Activated naive CD8-positive, alpha-beta T cell treated with anti-CD3 and anti-CD28 coated beads for 36 hours (primary cell): Measurements from ENCODE around the gene ATP11B. TPM values are rescaled to one million over a fixed set of nuclear protein-coding genes. Genes with fewer than 3 reads are reported as not detected.
"Not testable (repeated sequence)": the region's sequence is repeated elsewhere in the genome, so short reads cannot be mapped to it uniquely, and the experiment has no call there.

Experiments used
- DNase-seq: peaks from one replicate; pipeline ENCODE4 v3.0.0; 2021
- H3K27ac Mint-ChIP-seq: one replicate; pipeline ENCODE4 v1.8.0; 2022; ENCODE audit warnings: mild to moderate bottlenecking, moderate library complexity, mixed read lengths
- H3K27me3 Mint-ChIP-seq: one replicate; pipeline ENCODE4 v1.8.0; 2022; ENCODE audit warnings: mild to moderate bottlenecking, mixed read lengths
- H3K36me3 Mint-ChIP-seq: one replicate; pipeline ENCODE4 v1.8.0; 2021; ENCODE audit warnings: mild to moderate bottlenecking, mixed read lengths
- H3K4me1 Mint-ChIP-seq: one replicate; pipeline ENCODE4 v1.8.0; 2021; ENCODE audit warnings: mixed read lengths
- H3K4me3 Mint-ChIP-seq: one replicate; pipeline ENCODE4 v1.8.0; 2022; ENCODE audit warnings: mild to moderate bottlenecking, moderate library complexity, mixed read lengths
- H3K9me3 Mint-ChIP-seq: one replicate; pipeline ENCODE4 v1.8.0; 2022; ENCODE audit warnings: mixed read lengths
- total RNA-seq, 2 experiments: library from RNA; stranded (reverse); gene quantifications; one replicate each; pipeline ENCODE4 v1.2.3, GENCODE V29; 2021

The ATP11B gene
- total RNA-seq, 2 experiments from 2014 or later, result 83.3 to 85.0 TPM

DNA sequence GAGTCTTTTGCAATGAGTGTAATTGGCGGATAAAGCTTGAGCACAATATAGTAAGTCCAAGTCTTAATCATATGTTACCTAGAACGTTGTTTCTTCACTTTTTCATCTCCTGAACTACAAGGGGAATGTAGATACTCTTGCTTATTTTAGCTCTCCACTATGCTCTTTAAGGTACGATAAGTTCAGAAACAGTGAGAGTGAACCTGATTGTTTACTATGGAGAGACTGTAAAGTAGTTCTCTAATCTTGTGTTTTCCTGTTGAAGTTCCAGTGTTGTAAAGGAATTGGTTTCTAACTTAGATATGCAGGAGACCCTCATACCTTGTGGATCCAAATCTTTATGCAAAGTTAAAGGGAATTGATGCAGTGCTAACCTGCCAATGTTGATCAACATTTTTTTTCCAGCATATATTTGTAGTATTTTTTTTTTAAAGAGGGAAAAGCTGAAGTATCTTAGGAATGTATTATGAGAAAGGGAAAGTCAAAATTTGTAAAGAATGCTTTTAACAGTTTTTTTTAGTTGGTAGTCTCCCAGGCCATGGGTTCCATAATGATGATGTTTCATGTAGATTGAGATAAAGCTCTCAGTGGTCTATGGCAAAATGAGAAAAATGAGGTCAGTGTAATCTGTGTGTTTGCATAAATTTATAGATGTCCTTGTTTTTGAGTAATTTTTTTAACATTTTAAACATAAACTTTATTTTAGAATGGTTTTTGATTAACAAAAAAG, 14.9 kb downstream of the ATP11B start:
- H3K4me3 Mint-ChIP-seq, result no peak overlapping the region
- H3K27me3 Mint-ChIP-seq, result no peaks in the 10 kb centered on the region
- DNase-seq, result no peak
- no peak overlapping the region for H3K27ac Mint-ChIP-seq
- H3K4me1 Mint-ChIP-seq, result peaks cover 52% of the 10 kb centered on the region
- H3K36me3 Mint-ChIP-seq, result peaks cover 20% of the 10 kb centered on the region
- no peaks in the 10 kb centered on the region for H3K9me3 Mint-ChIP-seq

DNA sequence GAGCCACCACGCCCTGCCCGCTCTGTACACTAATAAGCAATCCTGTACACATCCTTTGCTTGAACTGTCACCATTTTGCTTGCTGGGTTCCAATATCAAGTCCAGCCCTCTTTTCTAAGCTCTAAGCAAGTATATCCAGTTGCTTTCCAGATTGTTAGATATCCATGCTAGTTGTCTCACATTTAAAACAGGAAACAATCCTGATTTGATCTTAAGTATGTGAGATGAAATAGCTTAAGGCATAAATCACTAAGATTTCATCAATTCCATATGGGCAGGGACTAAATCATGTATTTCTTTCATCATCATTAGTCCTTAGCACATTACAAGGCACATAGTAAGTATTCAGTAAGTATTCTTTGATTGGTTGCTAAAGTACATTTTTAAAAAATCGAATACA, 16.2 kb downstream of the ATP11B start:
- H3K36me3 Mint-ChIP-seq, result peaks cover 18% of the 10 kb centered on the region
- DNase-seq, result no peak
- no peaks in the 10 kb centered on the region for H3K9me3 Mint-ChIP-seq
- H3K27ac Mint-ChIP-seq, result no peak overlapping the region
- H3K4me1 Mint-ChIP-seq, result peaks cover 49% of the 10 kb centered on the region
- H3K27me3 Mint-ChIP-seq, result no peaks in the 10 kb centered on the region
- H3K4me3 Mint-ChIP-seq, result no peak overlapping the region

DNA sequence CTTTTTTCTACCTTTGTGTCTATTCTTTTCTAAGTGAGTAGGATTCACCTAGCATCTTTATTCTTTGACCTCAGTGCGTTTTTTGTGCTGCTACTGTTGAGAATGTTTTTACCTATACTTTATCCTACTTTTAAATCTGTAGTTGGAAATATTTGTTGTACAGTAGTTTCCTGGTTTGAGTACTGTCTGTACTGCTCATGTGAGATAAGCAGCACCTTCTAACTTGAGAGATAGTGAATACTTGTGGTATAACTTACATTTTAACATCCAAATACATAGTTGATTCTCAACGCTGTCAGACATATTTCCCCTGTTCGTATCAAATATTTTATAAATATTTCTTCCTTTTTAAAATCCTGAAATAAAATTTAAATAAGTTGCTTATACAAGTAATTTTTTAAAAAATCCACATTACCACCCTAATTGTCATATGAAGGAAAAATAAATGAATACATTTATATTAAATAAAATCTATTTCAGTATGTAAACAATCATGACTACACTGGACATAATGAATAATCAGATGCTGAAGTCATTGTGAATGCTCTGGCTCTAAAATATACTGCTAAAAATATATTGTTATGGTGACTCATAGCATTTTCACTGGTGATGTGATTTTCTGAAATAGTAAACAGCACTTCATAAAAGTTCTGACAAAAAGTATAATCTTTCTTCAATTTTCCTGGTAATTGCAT, 17.4 kb downstream of the ATP11B start:
- H3K4me3 Mint-ChIP-seq, result no peak overlapping the region
- no peak for DNase-seq
- peaks cover 52% of the 10 kb centered on the region for H3K4me1 Mint-ChIP-seq
- H3K9me3 Mint-ChIP-seq, result no peaks in the 10 kb centered on the region
- H3K27ac Mint-ChIP-seq, result peak overlapping the region; percentile 15
- H3K27me3 Mint-ChIP-seq, result no peaks in the 10 kb centered on the region
- H3K36me3 Mint-ChIP-seq, result peaks cover 14% of the 10 kb centered on the region

DNA sequence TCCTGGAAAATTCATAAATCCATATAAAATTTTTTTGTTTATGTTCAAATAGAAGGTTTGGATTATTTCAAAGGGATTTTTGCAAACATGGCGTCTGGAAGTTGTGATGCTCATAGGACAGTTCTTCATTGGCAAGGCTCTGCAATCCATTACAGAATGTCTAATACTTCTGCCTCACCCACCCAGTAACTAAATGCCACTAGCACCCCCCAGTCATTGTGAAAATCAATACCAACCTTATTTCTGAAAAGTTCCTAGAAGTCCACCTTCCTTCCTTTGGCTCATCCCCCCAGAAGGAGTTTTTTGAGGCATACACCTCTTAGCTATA, 17.9 kb downstream of the ATP11B start:
- Mint-ChIP-seq H3K27ac (no peak overlapping the region), H3K9me3 (no peaks in the 10 kb centered on the region), H3K36me3 (peaks cover 14% of the 10 kb centered on the region), H3K4me3 (no peak overlapping the region), H3K27me3 (no peaks in the 10 kb centered on the region), H3K4me1 (peaks cover 57% of the 10 kb centered on the region)
- no peak for DNase-seq

DNA sequence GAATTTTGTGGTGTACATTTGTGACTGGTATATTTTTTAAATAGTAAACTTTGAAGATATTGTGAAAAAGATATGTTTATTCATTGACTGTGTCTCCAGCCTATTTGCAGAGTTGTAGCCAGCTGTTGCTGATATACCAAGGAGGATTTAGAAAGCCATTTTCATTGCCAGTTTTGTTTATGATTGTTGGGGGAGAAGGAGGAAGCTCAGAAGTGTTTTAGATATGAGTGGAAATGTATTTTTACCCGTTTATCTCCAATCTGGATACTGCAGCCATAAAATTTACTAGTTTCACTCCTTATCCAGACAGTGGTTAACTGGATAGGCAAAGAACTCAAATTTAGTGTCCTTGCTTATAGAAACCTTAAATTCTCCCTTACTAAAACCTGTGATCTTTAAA, 18.8 kb downstream of the ATP11B start:
- H3K27me3 Mint-ChIP-seq, result no peaks in the 10 kb centered on the region
- H3K9me3 Mint-ChIP-seq, result no peaks in the 10 kb centered on the region
- no peak for DNase-seq
- no peak overlapping the region for H3K4me3 Mint-ChIP-seq
- peaks cover 55% of the 10 kb centered on the region for H3K4me1 Mint-ChIP-seq
- H3K36me3 Mint-ChIP-seq, result peaks cover 14% of the 10 kb centered on the region
- no peak overlapping the region for H3K27ac Mint-ChIP-seq

DNA sequence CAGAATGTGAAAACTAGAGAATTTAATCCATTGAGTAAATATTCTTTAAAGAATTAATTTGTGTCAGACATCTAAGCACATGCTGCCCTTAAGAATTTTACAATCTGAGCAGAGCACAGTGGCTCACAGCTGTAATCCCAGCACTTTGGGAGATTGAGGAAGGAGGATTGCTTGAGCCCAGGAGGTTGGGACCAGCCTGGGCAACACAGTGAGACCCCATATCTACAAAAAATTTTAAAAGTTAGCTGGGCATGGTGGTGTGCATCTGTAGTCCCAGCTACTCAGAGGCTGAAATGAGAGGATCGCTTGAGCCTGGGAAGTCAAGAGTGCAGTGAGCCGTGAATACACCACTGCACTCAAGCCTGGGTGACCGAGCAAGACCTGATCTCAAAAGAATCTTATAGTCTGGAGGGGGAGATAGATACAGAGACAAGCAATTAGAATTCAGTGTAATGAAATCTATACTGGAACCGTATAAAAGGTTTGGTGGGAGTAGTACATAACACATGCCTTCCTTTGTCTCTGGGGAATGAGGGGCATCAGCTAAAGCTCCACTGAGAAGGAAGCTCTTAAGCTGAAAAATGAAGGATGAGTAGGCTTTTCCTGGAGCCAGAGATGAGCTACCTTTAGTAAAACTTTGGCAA, 21.2 kb downstream of the ATP11B start:
- Mint-ChIP-seq H3K36me3 (peaks cover 7% of the 10 kb centered on the region), H3K9me3 (no peaks in the 10 kb centered on the region), H3K4me1 (peaks cover 49% of the 10 kb centered on the region), H3K27ac (no peak overlapping the region), H3K27me3 (no peaks in the 10 kb centered on the region), H3K4me3 (no peak overlapping the region)
- no peak for DNase-seq

- peaks cover 17% of the 10 kb centered on the region for H3K36me3 Mint-ChIP-seq
- H3K4me3 Mint-ChIP-seq, result no peak overlapping the region
- no peaks in the 10 kb centered on the region for H3K9me3 Mint-ChIP-seq
- peaks cover 44% of the 10 kb centered on the region for H3K4me1 Mint-ChIP-seq
- H3K27me3 Mint-ChIP-seq, result no peaks in the 10 kb centered on the region
- H3K27ac Mint-ChIP-seq, result no peak overlapping the region
- no peak for DNase-seq
These were observed 22.9 kb downstream of the ATP11B start for GRCh38 chr3:182816181-182816580.

DNA sequence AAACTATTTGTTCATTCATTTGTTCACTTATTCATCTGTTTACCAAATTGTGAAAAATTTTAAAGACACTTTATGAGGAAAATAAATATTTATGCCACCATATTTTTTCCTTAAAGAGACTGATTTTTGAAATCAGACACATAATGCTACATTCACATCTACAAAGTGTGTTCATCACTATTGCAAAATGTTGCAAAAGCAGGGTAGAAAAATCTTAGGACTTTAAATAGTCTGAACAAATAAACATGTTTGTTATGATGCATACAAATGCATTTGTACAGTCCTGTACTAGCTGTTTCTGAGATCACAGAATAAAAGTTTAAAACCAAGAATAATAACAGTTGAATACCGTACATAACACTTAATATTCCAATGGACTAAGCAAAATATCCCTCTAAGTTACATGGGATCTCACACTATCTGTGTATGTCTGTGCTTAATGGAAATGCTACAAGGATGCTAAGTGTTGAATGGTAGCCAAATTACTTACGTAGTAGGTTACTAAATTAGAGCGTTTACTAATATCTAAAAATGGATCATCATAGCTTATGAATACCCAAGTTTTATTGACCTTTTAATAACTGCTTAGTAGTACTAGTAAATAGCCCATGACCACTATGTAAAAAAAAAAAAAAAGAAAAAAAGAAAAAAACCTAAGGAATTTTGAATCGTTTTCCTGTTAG, 25.1 kb downstream of the ATP11B start:
- H3K27ac Mint-ChIP-seq, result no peak overlapping the region
- peaks cover 6% of the 10 kb centered on the region for H3K9me3 Mint-ChIP-seq
- no peaks in the 10 kb centered on the region for H3K27me3 Mint-ChIP-seq
- peaks cover 33% of the 10 kb centered on the region for H3K4me1 Mint-ChIP-seq
- no peak for DNase-seq
- H3K36me3 Mint-ChIP-seq, result peaks cover 28% of the 10 kb centered on the region
- no peak overlapping the region for H3K4me3 Mint-ChIP-seq

DNA sequence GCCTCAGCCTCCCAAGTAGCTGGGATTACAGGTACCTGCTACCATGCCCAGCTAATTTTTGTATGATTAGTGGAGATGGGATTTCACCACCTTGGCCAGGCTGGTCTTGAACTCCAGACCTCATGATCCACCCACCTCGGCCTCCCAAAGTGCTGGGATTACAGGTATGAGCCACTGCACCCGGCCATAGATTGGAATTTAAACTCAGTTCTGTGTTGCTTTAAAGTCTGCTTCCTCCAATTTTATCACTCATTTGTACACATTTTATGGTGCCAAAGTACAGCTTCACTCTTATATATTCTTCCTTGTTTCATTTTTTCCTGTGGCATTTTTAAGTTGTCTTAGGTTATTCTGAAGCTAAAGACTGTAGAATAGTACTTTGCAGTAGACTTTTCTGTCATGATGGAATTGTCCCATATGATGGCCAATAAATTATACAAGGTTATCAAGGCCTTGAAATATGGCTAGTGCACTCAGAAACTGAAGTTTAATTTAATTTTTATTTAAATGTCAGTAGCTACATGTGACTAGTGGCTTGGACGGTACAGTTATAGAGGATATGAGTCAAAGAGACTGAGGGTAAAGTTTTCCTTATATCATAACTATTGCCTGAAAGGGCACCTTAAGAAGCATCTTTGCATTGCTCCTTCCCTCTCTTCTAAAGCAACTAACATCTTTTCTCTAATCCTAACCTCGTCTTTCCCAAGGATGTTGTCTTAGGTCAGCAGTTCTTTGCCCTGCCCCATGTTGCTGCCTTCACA, 28.1 kb downstream of the ATP11B start:
- Mint-ChIP-seq H3K36me3 (peaks cover 41% of the 10 kb centered on the region), H3K27ac (no peak overlapping the region)

DNA sequence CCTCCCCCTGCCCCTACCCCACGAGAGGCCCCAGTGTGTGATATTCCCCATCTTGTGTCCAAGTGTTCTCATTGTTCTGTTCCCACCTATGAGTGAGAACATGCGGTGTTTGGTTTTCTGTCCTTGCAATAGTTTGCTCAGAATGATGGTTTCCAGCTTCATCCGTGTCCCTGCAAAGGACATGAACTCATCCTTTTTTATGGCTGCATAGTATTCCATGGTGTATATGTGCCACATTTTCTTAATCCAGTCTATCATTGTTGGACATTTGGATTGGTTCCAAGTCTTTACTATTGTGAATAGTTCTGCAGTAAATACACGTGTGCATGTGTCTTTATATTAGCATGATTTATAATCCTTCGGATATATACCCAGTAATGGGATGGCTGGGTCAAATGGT, 29.0 kb downstream of the ATP11B start:
- not testable (repeated sequence) for H3K27me3 Mint-ChIP-seq, H3K9me3 Mint-ChIP-seq
- peaks cover 41% of the 10 kb centered on the region for H3K36me3 Mint-ChIP-seq

More for the DNA sequence above, 28.1 kb downstream of the ATP11B start:
- Mint-ChIP-seq H3K4me3 (no peak overlapping the region), H3K9me3 (peaks cover 6% of the 10 kb centered on the region), H3K27me3 (no peaks in the 10 kb centered on the region), H3K4me1 (peaks cover 29% of the 10 kb centered on the region)
- DNase-seq, result no peak

DNA sequence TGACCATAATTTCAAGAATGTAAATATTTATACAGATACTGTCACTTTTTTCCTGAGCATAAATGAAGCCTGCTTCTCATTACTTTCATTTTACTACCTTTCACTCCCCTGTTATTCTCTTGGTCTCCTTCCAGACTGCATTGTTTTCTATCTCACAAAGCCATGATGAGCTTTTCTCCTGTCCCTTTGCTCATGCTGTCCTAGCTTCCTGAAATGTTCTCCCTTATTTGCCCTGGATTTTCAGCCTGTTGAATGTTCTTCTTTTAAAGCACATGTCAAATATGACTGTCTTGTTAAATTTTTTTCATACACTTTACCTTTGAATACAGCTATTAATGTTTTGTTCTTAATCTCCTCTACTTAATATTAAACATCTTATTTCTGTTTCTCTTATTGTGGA, 31.7 kb downstream of the ATP11B start:
- Mint-ChIP-seq H3K4me3 (no peak overlapping the region), H3K27me3 (no peaks in the 10 kb centered on the region), H3K27ac (peak overlapping the region; percentile 37), H3K36me3 (peaks cover 41% of the 10 kb centered on the region), H3K4me1 (peaks cover 24% of the 10 kb centered on the region), H3K9me3 (peaks cover 6% of the 10 kb centered on the region)
- no peak for DNase-seq

More for the DNA sequence above, 29.0 kb downstream of the ATP11B start:
- not testable (repeated sequence) for H3K27ac Mint-ChIP-seq, H3K4me3 Mint-ChIP-seq, DNase-seq
- H3K4me1 Mint-ChIP-seq, result peaks cover 32% of the 10 kb centered on the region

- Mint-ChIP-seq H3K27ac (no peak overlapping the region), H3K9me3 (no peaks in the 10 kb centered on the region), H3K4me3 (no peak overlapping the region), H3K36me3 (peaks cover 19% of the 10 kb centered on the region), H3K4me1 (peaks cover 23% of the 10 kb centered on the region), H3K27me3 (no peaks in the 10 kb centered on the region)
- no peak for DNase-seq
These were observed 36.6 kb downstream of the ATP11B start for GRCh38 chr3:182829761-182830405.

GRCh38 chr3:182837855-182838454, 44.7 kb downstream of the ATP11B start:
- Mint-ChIP-seq H3K9me3 (no peaks in the 10 kb centered on the region), H3K4me1 (peaks cover 9% of the 10 kb centered on the region), H3K27ac (no peak overlapping the region), H3K4me3 (no peak overlapping the region), H3K36me3 (peaks cover 20% of the 10 kb centered on the region), H3K27me3 (no peaks in the 10 kb centered on the region)
- DNase-seq, result no peak

DNA sequence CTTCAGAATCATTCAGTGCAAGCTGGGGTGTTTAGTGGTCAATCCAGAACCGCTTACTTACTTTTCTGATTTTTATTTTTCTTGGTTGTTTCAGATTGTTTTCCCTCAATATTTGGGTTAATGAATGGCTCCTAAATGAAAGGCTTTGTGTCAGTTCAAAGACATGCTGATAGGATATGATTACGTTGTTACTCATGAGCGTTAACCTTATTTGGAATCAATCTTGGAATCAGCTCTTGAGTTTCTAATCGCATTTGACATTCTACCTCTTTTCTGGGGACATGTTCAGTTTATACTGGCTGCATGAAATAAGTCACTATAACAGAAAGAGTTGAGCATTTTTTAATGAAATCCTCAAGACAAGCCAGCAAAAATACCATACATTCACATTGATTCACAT, 50.2 kb downstream of the ATP11B start:
- Mint-ChIP-seq H3K27me3 (no peaks in the 10 kb centered on the region), H3K4me3 (no peak overlapping the region), H3K27ac (no peak overlapping the region), H3K4me1 (peaks cover 3% of the 10 kb centered on the region), H3K9me3 (no peaks in the 10 kb centered on the region), H3K36me3 (peaks cover 25% of the 10 kb centered on the region)
- DNase-seq, result no peak
